ENCODE data around the gene COX7A1.
"Not testable (repeated sequence)": the region's sequence is repeated elsewhere in the genome, so short reads cannot be mapped to it uniquely, and the experiment has no call there.

The COX7A1 gene

GRCh38 chr19:36152352-36153091 lies at the start of gene COX7A1:
COX7A1 (minus strand) TSS chr19:36152447; CDS start chr19:36152407, 40 bp downstream.
- no peak for DNase-seq (ENCODE audit: extremely low read depth, low read depth)
- no peak for TF ChIP-seq CTCF (IDR thresholded peaks at IDR 0.05; ENCODE audit: low read depth, low read length)

GRCh38 chr19:36201684-36202083 lies 49.4 kb upstream of the COX7A1 start:
- no peak for TF ChIP-seq CTCF (IDR thresholded peaks at IDR 0.05; ENCODE audit: low read depth, low read length)
- no peak for DNase-seq (ENCODE audit: extremely low read depth, low read depth)

GRCh38 chr19:36198119-36198518 lies 45.9 kb upstream of the COX7A1 start:
- no peak for TF ChIP-seq CTCF (IDR thresholded peaks at IDR 0.05; ENCODE audit: low read depth, low read length)
- DNase-seq (ENCODE audit: extremely low read depth, low read depth), result no peak

- TF ChIP-seq CTCF (IDR thresholded peaks at IDR 0.05; ENCODE audit: low read depth, low read length), result no peak
Observed at GRCh38 chr19:36196249-36196648, 44.0 kb upstream of the COX7A1 start.

GRCh38 chr19:36186722-36187121 lies 34.5 kb upstream of the COX7A1 start:
- DNase-seq (ENCODE audit: extremely low read depth, low read depth), result not testable (repeated sequence)

More at GRCh38 chr19:36196249-36196648, 44.0 kb upstream of the COX7A1 start:
- DNase-seq (ENCODE audit: extremely low read depth, low read depth), result no peak

GRCh38 chr19:36183245-36183628 lies 31.0 kb upstream of the COX7A1 start:
- DNase-seq (ENCODE audit: extremely low read depth, low read depth), result no peak
- TF ChIP-seq CTCF (IDR thresholded peaks at IDR 0.05; ENCODE audit: low read depth, low read length), result no peak

GRCh38 chr19:36182612-36183244 lies 30.5 kb upstream of the COX7A1 start:
- no peak for TF ChIP-seq CTCF (IDR thresholded peaks at IDR 0.05; ENCODE audit: low read depth, low read length)
- DNase-seq (ENCODE audit: extremely low read depth, low read depth), result no peak

GRCh38 chr19:36179077-36179476 lies 26.8 kb upstream of the COX7A1 start:
- not testable (repeated sequence) for DNase-seq (ENCODE audit: extremely low read depth, low read depth)

- DNase-seq (ENCODE audit: extremely low read depth, low read depth), result not testable (repeated sequence)
Observed at GRCh38 chr19:36173846-36174245, 21.6 kb upstream of the COX7A1 start.

Measured in AG09319 (cell line).